Adrenal gland (tissue), 5 donors: Measurements from ENCODE around the gene CFAP65.

ENCODE experiments used
- CTCF ChIP-seq, 6 experiments: fragments of 450-650 bp in 4 of 6; fragments of 200-600 bp in 2 of 6; sonication (generic) in 1 of 6; IDR thresholded peaks; 1 replicate in 5 of 6; 2 replicates in 1 of 6; pipeline versions ENCODE4 v1.5.1 to v1.8.0; 2016 to 2021; ENCODE audit warnings: antibody characterized with exemption in 6 of 6, mild to moderate bottlenecking in 2 of 6, moderate library complexity in 1 of 6
- POLR2A ChIP-seq, 2 donors: fragments of 450-650 bp; IDR thresholded peaks; one replicate each; pipeline ENCODE4 v1.6.1; 2017; ENCODE audit warnings: antibody characterized with exemption in 2 of 2, mild to moderate bottlenecking in 2 of 2, moderate library complexity in 1 of 2
- donor health status: DM: no; HTN: no; CAD: no.

GRCh38 chr2:219018726-219019125, 22.6 kb downstream of the CFAP65 start:
- no peak for TF ChIP-seq CTCF (IDR thresholded peaks at IDR 0.05)
- TF ChIP-seq POLR2A (IDR thresholded peaks at IDR 0.05): no peak
